ENCODE results near the gene SLC24A3.

The SLC24A3 gene

DNA sequence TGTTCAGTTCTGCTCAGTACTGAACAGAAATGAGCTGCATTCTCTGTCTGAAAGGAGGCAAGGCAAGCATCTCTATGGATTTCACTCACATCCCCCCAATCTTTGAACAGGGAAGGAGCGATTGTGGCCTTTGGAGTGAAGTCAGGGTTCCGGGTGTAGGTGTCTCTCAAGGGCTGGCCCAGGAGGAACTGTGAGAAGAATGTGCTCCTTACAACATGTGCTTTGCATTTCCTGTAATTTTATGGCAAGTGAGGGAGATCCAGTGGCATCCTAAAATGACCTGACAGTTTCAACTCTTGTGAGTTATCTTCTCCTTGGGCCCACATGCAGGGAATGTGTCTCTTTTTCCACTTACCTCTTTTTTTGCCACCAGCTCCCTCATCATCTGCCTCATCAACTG is 482.6 kb downstream of the SLC24A3 start:
- DNase-seq (ENCODE audit: low read depth in 2 of 2), result no peak
- H3K4me3 ChIP-seq (replicated peaks in 1 of 2; ENCODE audit: low read depth in 2 of 2, low read length in 2 of 2), result no peak overlapping the region
- TF ChIP-seq, protein P1, sequence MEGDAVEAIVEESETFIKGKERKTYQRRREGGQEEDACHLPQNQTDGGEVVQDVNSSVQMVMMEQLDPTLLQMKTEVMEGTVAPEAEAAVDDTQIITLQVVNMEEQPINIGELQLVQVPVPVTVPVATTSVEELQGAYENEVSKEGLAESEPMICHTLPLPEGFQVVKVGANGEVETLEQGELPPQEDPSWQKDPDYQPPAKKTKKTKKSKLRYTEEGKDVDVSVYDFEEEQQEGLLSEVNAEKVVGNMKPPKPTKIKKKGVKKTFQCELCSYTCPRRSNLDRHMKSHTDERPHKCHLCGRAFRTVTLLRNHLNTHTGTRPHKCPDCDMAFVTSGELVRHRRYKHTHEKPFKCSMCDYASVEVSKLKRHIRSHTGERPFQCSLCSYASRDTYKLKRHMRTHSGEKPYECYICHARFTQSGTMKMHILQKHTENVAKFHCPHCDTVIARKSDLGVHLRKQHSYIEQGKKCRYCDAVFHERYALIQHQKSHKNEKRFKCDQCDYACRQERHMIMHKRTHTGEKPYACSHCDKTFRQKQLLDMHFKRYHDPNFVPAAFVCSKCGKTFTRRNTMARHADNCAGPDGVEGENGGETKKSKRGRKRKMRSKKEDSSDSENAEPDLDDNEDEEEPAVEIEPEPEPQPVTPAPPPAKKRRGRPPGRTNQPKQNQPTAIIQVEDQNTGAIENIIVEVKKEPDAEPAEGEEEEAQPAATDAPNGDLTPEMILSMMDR (IDR thresholded peaks at IDR 0.05; ENCODE audit: low read depth, low read length), result no peak

DNA sequence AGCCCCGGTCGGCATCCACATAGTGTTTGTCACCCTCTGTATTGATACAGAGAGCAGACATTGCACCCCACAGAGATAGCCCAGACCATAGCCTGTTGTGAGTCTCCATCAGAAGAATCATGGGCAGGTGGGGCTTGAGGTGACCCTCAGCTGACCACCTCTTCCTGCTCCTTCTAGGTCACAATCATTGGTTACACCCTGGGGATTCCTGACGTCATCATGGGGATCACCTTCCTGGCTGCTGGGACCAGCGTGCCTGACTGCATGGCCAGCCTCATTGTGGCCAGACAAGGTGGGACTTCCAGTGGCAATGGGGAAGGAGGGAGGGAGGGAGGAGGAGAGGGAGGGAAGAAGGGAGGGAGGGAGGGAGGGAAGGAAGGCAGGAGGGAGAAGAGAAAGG is 484.2 kb downstream of the SLC24A3 start:
- no peak for DNase-seq (ENCODE audit: low read depth in 2 of 2)
- TF ChIP-seq, protein P1 (IDR thresholded peaks at IDR 0.05; ENCODE audit: low read depth, low read length), result no peak
- no peak overlapping the region for H3K4me3 ChIP-seq (replicated peaks in 1 of 2; ENCODE audit: low read depth in 2 of 2, low read length in 2 of 2)

DNA sequence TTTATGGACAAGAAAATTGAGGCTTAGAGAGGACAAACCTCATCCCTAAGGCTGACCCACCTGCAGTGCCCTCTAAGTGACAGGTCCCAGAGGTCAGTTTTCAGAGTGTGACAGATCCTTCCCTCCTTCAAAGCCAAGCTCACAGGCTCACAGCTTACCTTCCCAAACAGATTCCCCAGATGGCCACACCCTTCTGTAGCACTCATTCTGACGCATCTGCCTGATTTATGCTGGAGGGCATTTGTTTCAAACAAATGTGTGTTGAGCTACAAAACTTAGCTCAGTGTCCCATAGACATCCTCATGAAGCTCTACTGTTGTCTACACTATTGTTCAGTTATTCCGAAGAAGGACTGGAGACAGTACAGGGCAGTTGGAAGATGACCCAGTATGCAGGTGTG is 485.0 kb downstream of the SLC24A3 start:
- DNase-seq (ENCODE audit: low read depth in 2 of 2), result no peak
- TF ChIP-seq, protein P1 (IDR thresholded peaks at IDR 0.05; ENCODE audit: low read depth, low read length), result no peak

DNA sequence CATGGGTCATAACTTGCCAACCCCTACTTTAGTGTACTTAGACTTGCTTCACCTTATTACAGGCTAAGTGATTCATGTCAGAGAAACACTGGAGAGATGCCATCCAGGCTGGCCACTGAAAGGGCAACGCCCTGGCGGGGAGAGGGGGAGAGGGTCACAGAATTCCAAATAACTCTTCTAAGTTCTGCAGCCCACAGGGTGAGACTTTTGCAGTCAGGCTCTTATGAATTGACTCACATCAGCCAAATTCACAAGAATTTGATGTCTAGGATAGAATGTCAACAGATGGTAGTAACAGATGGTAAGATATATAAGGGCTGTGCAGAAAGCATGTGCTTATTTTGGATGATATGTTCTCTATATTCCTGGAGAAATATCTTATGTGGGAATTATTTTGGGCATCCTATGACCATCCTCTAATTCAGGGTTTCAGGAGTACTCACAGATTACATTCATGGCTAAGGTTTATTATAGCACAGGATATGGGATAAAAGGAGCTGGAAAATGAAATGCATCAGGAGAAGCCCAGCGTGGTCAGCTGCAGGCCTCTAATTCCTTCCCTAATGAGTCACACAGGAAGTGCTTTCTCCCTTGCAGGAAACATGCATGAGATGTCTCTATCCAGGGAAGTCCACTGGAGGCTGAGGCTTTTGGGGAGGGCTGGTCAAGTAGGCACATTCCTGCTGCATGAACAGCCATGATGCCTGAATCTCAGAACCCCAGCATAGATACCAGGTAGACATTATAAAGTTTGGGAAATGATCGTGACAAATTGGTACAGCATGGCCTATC is 486.9 kb downstream of the SLC24A3 start:
- H3K4me3 ChIP-seq (replicated peaks in 1 of 2; ENCODE audit: low read depth in 2 of 2, low read length in 2 of 2), result no peak overlapping the region
- peak; percentile 83 to 87 for DNase-seq (ENCODE audit: low read depth in 2 of 2)
- TF ChIP-seq, protein P1 (IDR thresholded peaks at IDR 0.05; ENCODE audit: low read depth, low read length), result no peak

More for the DNA sequence above, 485.0 kb downstream of the SLC24A3 start:
- no peak overlapping the region for H3K4me3 ChIP-seq (replicated peaks in 1 of 2; ENCODE audit: low read depth in 2 of 2, low read length in 2 of 2)

DNA sequence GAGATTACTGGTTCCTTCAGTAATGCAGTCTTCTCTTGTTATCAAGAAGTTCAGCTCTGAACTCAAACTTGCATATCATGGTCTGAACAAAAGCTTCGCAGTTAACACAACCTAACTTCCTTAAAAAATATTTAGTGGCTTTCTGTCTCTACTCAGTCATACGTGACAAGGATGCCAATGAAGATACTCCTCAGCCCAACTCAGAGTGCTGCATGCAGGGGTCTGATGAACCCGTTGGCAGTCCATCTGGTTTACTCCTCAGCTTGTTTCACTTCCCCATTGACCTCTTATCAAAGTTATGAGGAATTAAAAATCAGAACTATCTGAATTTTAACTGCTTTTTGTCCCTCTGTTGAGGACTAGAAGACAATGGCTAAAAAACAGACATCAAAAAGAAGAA is 489.0 kb downstream of the SLC24A3 start:
- TF ChIP-seq, protein P1 (IDR thresholded peaks at IDR 0.05; ENCODE audit: low read depth, low read length), result no peak
- no peak overlapping the region for H3K4me3 ChIP-seq (replicated peaks in 1 of 2; ENCODE audit: low read depth in 2 of 2, low read length in 2 of 2)
- DNase-seq (ENCODE audit: low read depth in 2 of 2), result no peak

DNA sequence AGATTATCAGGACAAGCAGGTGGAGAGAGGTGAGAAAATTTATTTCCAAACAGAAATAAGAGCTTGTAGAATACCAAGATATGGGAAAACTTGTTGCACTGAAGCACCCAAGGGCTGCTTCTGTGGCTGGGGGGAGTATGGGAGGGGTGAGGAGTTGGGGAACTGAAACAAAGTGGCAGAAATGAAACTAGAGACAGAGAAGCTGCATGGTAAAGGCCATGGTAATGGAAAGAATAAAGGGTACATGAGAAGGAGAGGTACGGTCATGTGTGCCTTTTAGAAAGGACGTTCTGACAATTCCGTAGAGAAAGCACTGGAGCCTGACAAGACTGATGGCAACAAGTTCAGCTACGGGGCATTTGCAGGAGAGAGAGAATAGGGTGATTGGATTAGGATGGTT is 494.0 kb downstream of the SLC24A3 start:
- H3K4me3 ChIP-seq (replicated peaks in 1 of 2; ENCODE audit: low read depth in 2 of 2, low read length in 2 of 2), result no peak overlapping the region
- DNase-seq (ENCODE audit: low read depth in 2 of 2), result no peak
- TF ChIP-seq, protein P1 (IDR thresholded peaks at IDR 0.05; ENCODE audit: low read depth, low read length), result no peak

Measured in cardiac fibroblast (primary cell).